HepG2 (cell line): ENCODE data around the gene C16orf87. TPM values are rescaled to one million over a fixed set of nuclear protein-coding genes. Genes with fewer than 3 reads are reported as not detected.

Source experiments
- ARHGAP35 ChIP-seq: sonication (generic); formaldehyde crosslinking; IDR thresholded peaks from 2 replicates; pipeline ENCODE4 v1.9.0; 2022; ENCODE audit warnings: mild to moderate bottlenecking, inconsistent platforms, moderate library complexity, missing genetic modification reagents, borderline replicate concordance
- BATF2 ChIP-seq: sonication (generic); formaldehyde crosslinking; IDR thresholded peaks from 2 replicates; pipeline ENCODE4 v1.8.0; 2022; ENCODE audit warnings: mild to moderate bottlenecking, missing genetic modification reagents, moderate library complexity
- CHD2 ChIP-seq: IDR thresholded peaks from 2 replicates; pipeline ENCODE4 v1.6.1; 2011; ENCODE audit warnings: low read depth, low read length, improper control_type of control experiment
- DPF2 ChIP-seq: sonication (generic); formaldehyde crosslinking; IDR thresholded peaks from 2 replicates; pipeline ENCODE4 v1.4.0; 2020; ENCODE audit warnings: mild to moderate bottlenecking, low read depth, missing genetic modification reagents, borderline replicate concordance
- EED ChIP-seq: sonication (generic); formaldehyde crosslinking; IDR thresholded peaks from 2 replicates; pipeline ENCODE4 v1.5.0; 2020; ENCODE audit warnings: mild to moderate bottlenecking, missing genetic modification reagents
- GMEB2 ChIP-seq: IDR thresholded peaks from 2 replicates; pipeline ENCODE4 v1.6.1; 2016; ENCODE audit warnings: missing biosample characterization, missing genetic modification reagents, low read depth
- HNF4A ChIP-seq: sonication (generic); formaldehyde crosslinking; IDR thresholded peaks from 2 replicates; pipeline ENCODE4 v1.4.0; 2020; ENCODE audit warnings: missing genetic modification reagents
- IRF9 ChIP-seq: sonication (generic); formaldehyde crosslinking; IDR thresholded peaks from 2 replicates; pipeline ENCODE4 v1.8.0; 2022; ENCODE audit warnings: missing genetic modification reagents, mild to moderate bottlenecking, borderline replicate concordance
- KLF16 ChIP-seq, 2 experiments: sonication (generic) in 1 of 2; formaldehyde crosslinking in 1 of 2; IDR thresholded peaks; 2 replicates each; pipeline versions ENCODE4 v1.6.1 to v1.8.0; 2016 to 2023; ENCODE audit warnings: missing genetic modification reagents in 2 of 2, missing compliant biosample characterization in 1 of 2
- MLLT10 ChIP-seq: sonication (generic); formaldehyde crosslinking; IDR thresholded peaks from 2 replicates; pipeline ENCODE4 v1.4.0; 2020; ENCODE audit warnings: missing genetic modification reagents
- MXD1 ChIP-seq: sonication (generic); formaldehyde crosslinking; IDR thresholded peaks from 2 replicates; pipeline ENCODE4 v1.4.0; 2020; ENCODE audit warnings: mild to moderate bottlenecking, missing genetic modification reagents
- NR2F1 ChIP-seq, 2 experiments: fragments of 450-650 bp in 1 of 2; formaldehyde crosslinking in 1 of 2; IDR thresholded peaks; 2 replicates each; pipeline versions ENCODE4 v1.5.0 to v1.6.1; 2016 to 2020; ENCODE audit warnings: mild to moderate bottlenecking in 1 of 2, missing compliant biosample characterization in 1 of 2, missing genetic modification reagents in 1 of 2, moderate library complexity in 1 of 2
- PPARG ChIP-seq: conservative IDR thresholded peaks from 2 replicates; pipeline ENCODE4 v1.6.1; 2016; ENCODE audit warnings: missing biosample characterization, missing genetic modification reagents
- RFX3 ChIP-seq: IDR thresholded peaks from 2 replicates; pipeline ENCODE4 v1.6.1; 2016; ENCODE audit warnings: missing biosample characterization, missing genetic modification reagents
- SNRNP70 ChIP-seq: fragments of 200-400 bp; formaldehyde crosslinking; IDR thresholded peaks from 2 replicates; pipeline ENCODE4 v1.6.1; 2017; ENCODE audit warnings: mild to moderate bottlenecking, low read depth, low read length, moderate library complexity
- THRA ChIP-seq: sonication (generic); formaldehyde crosslinking; IDR thresholded peaks from 2 replicates; pipeline ENCODE4 v1.4.0; 2020; ENCODE audit warnings: missing genetic modification reagents, borderline replicate concordance
- TMF1 ChIP-seq: sonication (generic); formaldehyde crosslinking; IDR thresholded peaks from 2 replicates; pipeline ENCODE4 v1.8.1; 2022; ENCODE audit warnings: low read depth, missing genetic modification reagents
- ZBTB26 ChIP-seq: IDR thresholded peaks from 2 replicates; pipeline ENCODE4 v1.6.1; 2016; ENCODE audit warnings: missing compliant biosample characterization, missing genetic modification reagents, borderline replicate concordance
- ZFP90 ChIP-seq: sonication (generic); formaldehyde crosslinking; IDR thresholded peaks from 2 replicates; pipeline ENCODE4 v1.8.0; 2022; ENCODE audit warnings: missing genetic modification reagents, mild to moderate bottlenecking, inconsistent platforms, borderline replicate concordance
- ZNF232 ChIP-seq: sonication (generic); formaldehyde crosslinking; IDR thresholded peaks from 2 replicates; pipeline ENCODE4 v1.4.0; 2020; ENCODE audit warnings: missing genetic modification reagents, borderline replicate concordance
- ZNF251 ChIP-seq: sonication (generic); formaldehyde crosslinking; IDR thresholded peaks from 2 replicates; pipeline ENCODE4 v1.9.0; 2021; ENCODE audit warnings: mild to moderate bottlenecking, missing genetic modification reagents
- ZNF263 ChIP-seq: sonication (generic); formaldehyde crosslinking; IDR thresholded peaks from 2 replicates; pipeline ENCODE4 v1.4.0; 2020; ENCODE audit warnings: missing genetic modification reagents
- polyA plus RNA-seq, 8 experiments: library from polyadenylated mRNA; depleted of rRNA in 3 of 8; stranded (reverse) in 7 of 8; unstranded in 1 of 8; fragments of >200 nt; fragmentation: Illumina TruSeq in 4 of 8; extraction: Trizol in 4 of 8; gene quantifications; 2 replicates each; pipeline versions ENCODE4 v1.2.1 to v1.2.3, GENCODE V29; 2011 to 2016; ENCODE audit warnings: low read depth in 4 of 8, missing spikeins in 1 of 8, mixed read lengths in 1 of 8; ENCODE audit not compliant: insufficient read depth in 1 of 8
- total RNA-seq, 5 experiments: library from RNA; depleted of rRNA; stranded (reverse); fragments of >200 nt; fragmentation: Illumina TruSeq; extraction: Trizol; gene quantifications; 2 replicates each; pipeline ENCODE4 v1.2.3, GENCODE V29; 2016; ENCODE audit warnings: low read depth in 1 of 5

Gene C16orf87
- total and polyA plus RNA-seq, 2 of the 13 experiments (the other 11 are each of a cell fraction or from before 2014, with no cell fraction given), result 8.6 to 19.5 TPM

GRCh38 chr16:46789499-46790414 is 41.2 kb downstream of the C16orf87 start (continued):
- TF ChIP-seq GMEB2 (CRISPR knock-in tag) (no peak), TMF1 (CRISPR knock-in tag) (peak; percentile 94), PPARG (0 out of 2 replicates have a peak, but pooled peaks have one; percentile 24), ZFP90 (peak; percentile 85; the same call in 1 of the 2 replicates), ZNF232 (CRISPR knock-in tag) (0 out of 2 replicates have a peak, but pooled peaks have one; percentile 75), NR2F1 (CRISPR knock-in tag; IDR thresholded peaks at IDR 0.05) (0 out of 4 replicates have a peak, but pooled peaks of 1 of the 2 experiments have one; percentile 15), EED (CRISPR knock-in tag) (no peak), MLLT10 (CRISPR knock-in tag) (no peak), THRA (CRISPR knock-in tag) (no peak), KLF16 (CRISPR knock-in tag; IDR thresholded peaks at IDR 0.05) (peak in 1 of 2 experiments; percentile 79; a peak in 1 of 4 replicates), CHD2 (peak; percentile 93), DPF2 (CRISPR knock-in tag) (no peak), SNRNP70 (no peak), HNF4A (CRISPR knock-in tag) (0 out of 2 replicates have a peak, but pooled peaks have one; percentile 20), ARHGAP35 (peak; percentile 87; the same call in 1 of the 2 replicates), MXD1 (CRISPR knock-in tag) (peak; percentile 93), ZNF263 (peak; percentile 60), IRF9 (CRISPR knock-in tag) (peak; percentile 70; the same call in 1 of the 2 replicates), ZNF251 (no peak), BATF2 (CRISPR knock-in tag) (0 out of 2 replicates have a peak, but pooled peaks have one; percentile 53), ZBTB26 (CRISPR knock-in tag) (peak; percentile 73), RFX3 (CRISPR knock-in tag) (no peak)
